GM23248 (cell line): Measurements from ENCODE around the gene GGA3.
"Not testable (repeated sequence)": the region's sequence is repeated elsewhere in the genome, so short reads cannot be mapped to it uniquely, and the experiment has no call there.

Source experiments
- EZH2 ChIP-seq: fragments of 200-600 bp; sonication (generic); IDR thresholded peaks from 2 replicates; pipeline ENCODE4 v1.6.1; 2018; ENCODE audit warnings: antibody characterized with exemption, mild to moderate bottlenecking; ENCODE audit not compliant: insufficient read depth, poor library complexity, severe bottlenecking
- EZH2phosphoT487 ChIP-seq: fragments of 200-600 bp; sonication (generic); IDR thresholded peaks from 2 replicates; pipeline ENCODE4 v1.6.1; 2018; ENCODE audit warnings: antibody characterized with exemption, moderate library complexity, mild to moderate bottlenecking, low read depth; ENCODE audit not compliant: insufficient read depth

DNA sequence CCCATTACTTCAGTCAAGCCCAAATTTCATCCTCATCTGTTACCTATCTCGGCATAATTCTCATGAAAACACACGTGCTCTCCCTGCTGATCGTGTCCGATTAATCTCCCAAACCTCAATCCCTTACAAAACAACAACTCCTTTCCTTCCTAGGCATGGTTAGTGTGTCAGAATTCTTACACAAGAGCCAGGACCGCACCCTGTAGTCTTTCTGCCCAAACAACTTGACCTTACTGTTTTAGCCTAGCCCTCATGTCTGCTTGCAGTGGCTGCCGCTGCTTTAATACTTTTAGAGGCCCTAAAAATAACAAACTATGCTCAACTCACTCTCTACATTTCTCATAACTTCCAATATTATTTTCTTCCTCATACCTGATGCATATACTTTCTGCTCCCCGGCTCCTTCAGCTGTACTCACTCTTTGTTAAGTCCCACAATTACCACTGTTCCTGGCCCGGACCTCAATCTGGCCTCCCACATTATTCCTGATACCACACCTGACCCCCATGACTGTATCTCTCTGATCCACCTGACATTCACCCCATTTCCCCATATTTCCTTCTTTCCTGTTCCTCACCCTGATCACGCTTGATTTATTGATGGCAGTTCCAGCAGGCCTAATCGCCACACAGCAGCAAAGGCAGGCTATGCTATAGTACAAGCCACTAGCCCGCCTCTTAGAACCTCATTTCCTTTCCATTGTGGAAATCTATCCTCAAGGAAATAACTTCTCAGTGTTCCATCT is 5.3 kb downstream of the GGA3 start:
- not testable (repeated sequence) for TF ChIP-seq EZH2phosphoT487, EZH2
